ENCODE data around the gene TRAPPC4.
"Not testable (repeated sequence)": the region's sequence is repeated elsewhere in the genome, so short reads cannot be mapped to it uniquely, and the experiment has no call there.

GRCh38 chr11:118991486-118992038 lies 27.0 kb upstream of the TRAPPC4 start:
- not testable (repeated sequence) for TF ChIP-seq CTCF (IDR thresholded peaks at IDR 0.05; ENCODE audit: poor library complexity); EZH2 (IDR thresholded peaks at IDR 0.05; ENCODE audit: borderline replicate concordance); EZH2phosphoT487 (IDR thresholded peaks at IDR 0.05; ENCODE audit: low read depth, severe bottlenecking, unreplicated experiment)

Data from hepatocyte (in vitro differentiated cells).